Tibial nerve (tissue), 3 donors: ENCODE data around the gene ERAP2.

Source experiments
- POLR2A ChIP-seq, 2 donors: fragments of 450-650 bp; IDR thresholded peaks; one replicate each; pipeline ENCODE4 v1.6.1; 2017; ENCODE audit warnings: antibody characterized with exemption in 2 of 2, mild to moderate bottlenecking in 2 of 2, moderate library complexity in 2 of 2
- TF ChIP-seq, protein P1 (sequence below), 5 experiments: fragments of 200-600 bp in 3 of 5; fragments of 450-650 bp in 2 of 5; sonication (generic) in 3 of 5; IDR thresholded peaks; one replicate each; pipeline ENCODE4 v1.5.1; 2016 to 2019; ENCODE audit warnings: antibody characterized with exemption in 5 of 5, mild to moderate bottlenecking in 3 of 5, moderate library complexity in 2 of 5

DNA sequence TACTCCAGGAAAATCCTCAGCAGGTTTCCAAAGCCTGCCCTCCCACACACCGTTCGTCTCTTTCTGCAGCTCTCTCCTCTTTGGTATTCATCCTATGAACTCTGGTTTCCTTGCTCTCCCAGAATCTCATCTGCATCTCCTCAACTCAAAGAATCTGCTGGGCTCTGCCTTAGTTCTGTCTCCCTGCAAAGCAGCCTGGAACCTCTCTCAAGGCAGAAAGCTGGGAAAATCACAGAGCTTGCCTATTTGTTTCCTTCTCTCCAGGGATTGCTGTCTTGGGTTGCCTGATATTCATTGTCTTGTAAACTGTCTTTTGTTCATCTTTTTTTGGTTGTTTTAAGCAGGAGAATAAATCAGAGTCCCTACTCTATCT is 5.3 kb upstream of the ERAP2 start:
- TF ChIP-seq, protein P1, sequence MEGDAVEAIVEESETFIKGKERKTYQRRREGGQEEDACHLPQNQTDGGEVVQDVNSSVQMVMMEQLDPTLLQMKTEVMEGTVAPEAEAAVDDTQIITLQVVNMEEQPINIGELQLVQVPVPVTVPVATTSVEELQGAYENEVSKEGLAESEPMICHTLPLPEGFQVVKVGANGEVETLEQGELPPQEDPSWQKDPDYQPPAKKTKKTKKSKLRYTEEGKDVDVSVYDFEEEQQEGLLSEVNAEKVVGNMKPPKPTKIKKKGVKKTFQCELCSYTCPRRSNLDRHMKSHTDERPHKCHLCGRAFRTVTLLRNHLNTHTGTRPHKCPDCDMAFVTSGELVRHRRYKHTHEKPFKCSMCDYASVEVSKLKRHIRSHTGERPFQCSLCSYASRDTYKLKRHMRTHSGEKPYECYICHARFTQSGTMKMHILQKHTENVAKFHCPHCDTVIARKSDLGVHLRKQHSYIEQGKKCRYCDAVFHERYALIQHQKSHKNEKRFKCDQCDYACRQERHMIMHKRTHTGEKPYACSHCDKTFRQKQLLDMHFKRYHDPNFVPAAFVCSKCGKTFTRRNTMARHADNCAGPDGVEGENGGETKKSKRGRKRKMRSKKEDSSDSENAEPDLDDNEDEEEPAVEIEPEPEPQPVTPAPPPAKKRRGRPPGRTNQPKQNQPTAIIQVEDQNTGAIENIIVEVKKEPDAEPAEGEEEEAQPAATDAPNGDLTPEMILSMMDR (IDR thresholded peaks at IDR 0.05), result no peak
- TF ChIP-seq POLR2A (IDR thresholded peaks at IDR 0.05), result no peak
